NCI-H2196 (cell line): ENCODE results near the gene VCY.
"Not testable (repeated sequence)": the region's sequence is repeated elsewhere in the genome, so short reads cannot be mapped to it uniquely, and the experiment has no call there.

ENCODE experiments used
- DNase-seq: peaks from one replicate; lab custom pipeline; 2025; ENCODE audit not compliant: unreplicated experiment; lab: John Stamatoyannopoulos, UW

VCY gene

GRCh38 chrY:13986373-13986772 lies at the start of gene VCY:
Gene VCY (minus strand): TSS chrY:13986473. CDS start chrY:13986440, 33 bp downstream.
- DNase-seq: not testable (repeated sequence)

- not testable (repeated sequence) for DNase-seq
These were observed 44.1 kb upstream of the VCY start for GRCh38 chrY:14030395-14030794.

GRCh38 chrY:14011916-14012315 lies 25.6 kb upstream of the VCY start:
- not testable (repeated sequence) for DNase-seq

- DNase-seq: not testable (repeated sequence)
These were observed 43.9 kb downstream of the VCY start for GRCh38 chrY:13942406-13942805.
